Ovary (tissue), 9 donors: ENCODE data around the gene LGALS7. TPM values are rescaled to one million over a fixed set of nuclear protein-coding genes. Genes with fewer than 3 reads are reported as not detected.
"Not testable (repeated sequence)": the region's sequence is repeated elsewhere in the genome, so short reads cannot be mapped to it uniquely, and the experiment has no call there.

ENCODE experiments used
- DNase-seq, 5 donors: peaks; one replicate each; pipeline ENCODE4 v3.0.0-alpha.2; 2019 to 2020
- H3K27ac ChIP-seq, 2 donors: fragments of 200-600 bp; one replicate each; pipeline versions ENCODE4 v1.5.1 to v1.8.0; 2019 to 2022
- H3K27me3 ChIP-seq: fragments of 200-600 bp; one replicate; pipeline ENCODE4 v1.8.0; 2022
- H3K36me3 ChIP-seq: fragments of 200-600 bp; sonication (generic); one replicate; pipeline ENCODE4 v1.5.1; 2019
- H3K4me1 ChIP-seq: one replicate; pipeline ENCODE4 v1.8.1; 2013; ENCODE audit warnings: mild to moderate bottlenecking, moderate library complexity; ENCODE audit not compliant: insufficient read depth
- H3K4me3 ChIP-seq: fragments of 200-600 bp; sonication (generic); one replicate; pipeline ENCODE4 v1.5.1; 2017
- H3K9me3 ChIP-seq, 2 donors: fragments of 200-600 bp in 1 of 2; sonication (generic) in 1 of 2; one replicate each; pipeline versions ENCODE4 v1.5.1 to v1.8.1; 2013 to 2019; ENCODE audit warnings: mild to moderate bottlenecking in 1 of 2, moderate library complexity in 1 of 2
- EP300 ChIP-seq: sonication (generic); formaldehyde crosslinking; IDR thresholded peaks from one replicate; pipeline ENCODE4 v1.6.1; 2017; ENCODE audit warnings: antibody characterized with exemption
- POLR2A ChIP-seq: fragments of 450-650 bp; IDR thresholded peaks from one replicate; pipeline ENCODE4 v1.6.1; 2017; ENCODE audit warnings: antibody characterized with exemption, mild to moderate bottlenecking, moderate library complexity
- WGBS, 3 donors: extraction: QIAGEN DNeasy Blood & Tissue Kit in 1 of 3; methylation state at CpG; one replicate each; pipeline versions ENCODE4 v1.1.5 to v1.1.7; 2013 to 2017; 5-methylcytosine and 5-hydroxymethylcytosine counted together
- intact Hi-C, 4 donors: fragments of 100-400 bp; cut with DNase I; formaldehyde crosslinking; loops; one replicate each; pipeline versions ENCODE4 v1.11.0 to v1.15.1; 2022 to 2023
- polyA plus RNA-seq, 2 donors: library from polyadenylated mRNA; stranded (reverse); fragments of 200-250 nt in 1 of 2; fragments of 350-450 nt in 1 of 2; fragmentation: Illumina TruSeq in 1 of 2; extraction: RNeasy Lipid Tissue Mini Kit (QIAGEN cat#74804) in 1 of 2; gene quantifications; one replicate each; pipeline ENCODE4 v1.2.3, GENCODE V29; 2013 to 2014
- total RNA-seq, 7 donors: library from RNA; depleted of rRNA in 2 of 7; stranded (reverse); fragments of >200 nt in 2 of 7; fragmentation: NEBNext Ultra II Directional in 3 of 7; extraction: Animal tissue kit (Norgen Biotek cat#: 25700) in 3 of 7; gene quantifications; one replicate each; pipeline versions ENCODE4 v1.1.0 to v1.2.4, GENCODE V29; 2016 to 2023
- TF ChIP-seq, protein P1 (sequence below), 3 donors: fragments of 450-650 bp in 2 of 3; fragments of 200-600 bp in 1 of 3; IDR thresholded peaks; one replicate each; pipeline versions ENCODE4 v1.5.1 to v1.8.0; 2016 to 2022; ENCODE audit warnings: antibody characterized with exemption in 3 of 3, mild to moderate bottlenecking in 1 of 3
- donor health status: DM: no; HTN: no; CAD: no; lungs with moderate emphysema.
- donor health status: DM: no; HTN: no; CAD: no.
- donor health status: Bipolar disorder and iron deficiency.
- donor health status: DM: yes; HTN: yes; CAD: no.
- donor health status: DM: no; HTN: no; CAD: no.
- donor health status: DM: yes; HTN: yes; CAD: no.

LGALS7 gene
- total and polyA plus RNA-seq, 9 donors: 0.69 to 0.84 (median 0.79) TPM; not detected in 6

DNA sequence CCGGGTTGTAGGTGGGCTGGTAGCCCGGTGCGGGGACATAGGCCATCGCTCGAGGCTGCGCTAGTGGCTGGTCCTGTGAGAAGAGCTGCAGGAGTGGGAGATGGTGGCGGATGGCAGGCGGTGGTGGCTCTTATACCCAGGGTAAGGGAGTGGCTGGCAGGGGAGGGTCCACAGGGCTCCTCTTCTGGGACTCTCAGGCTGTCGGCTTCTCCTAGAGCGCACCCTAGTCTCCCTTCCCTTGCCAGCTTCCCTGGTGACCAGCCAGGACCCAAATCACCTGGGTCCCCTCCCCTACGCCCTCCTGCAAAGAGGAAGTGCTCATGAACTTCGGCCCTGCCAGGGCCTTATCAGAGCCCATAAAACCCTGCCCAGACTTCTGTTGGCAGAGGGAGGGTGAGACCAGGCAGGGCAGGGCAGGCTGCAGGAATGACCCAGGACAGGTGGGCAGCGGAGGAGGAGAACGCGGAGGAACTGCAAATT, 39.6 kb upstream of the LGALS7 start, which contains the start of gene LGALS4:
TSS of gene LGALS4 (minus strand) at position 105 of the 480 bp plus-strand sequence. CDS start at position 46, 59 bp downstream.
- WGBS, 3 donors: 79 to 82% (median 81%) methylated on average over 15 of the region's 15 CpGs
- Histone ChIP-seq H3K4me3 (peak within 1 kb of the TSS; percentile 6), H3K36me3 (no peaks in the 10 kb centered on the region), H3K27me3 (no peaks in the 10 kb centered on the region), H3K4me1 (no peaks in the 10 kb centered on the region), H3K27ac (no peak within 1 kb of the TSS), H3K9me3 (no peaks in the 10 kb centered on the region)
- intact Hi-C loops: no loop called here
- no peak for TF ChIP-seq POLR2A
- TF ChIP-seq, protein P1, sequence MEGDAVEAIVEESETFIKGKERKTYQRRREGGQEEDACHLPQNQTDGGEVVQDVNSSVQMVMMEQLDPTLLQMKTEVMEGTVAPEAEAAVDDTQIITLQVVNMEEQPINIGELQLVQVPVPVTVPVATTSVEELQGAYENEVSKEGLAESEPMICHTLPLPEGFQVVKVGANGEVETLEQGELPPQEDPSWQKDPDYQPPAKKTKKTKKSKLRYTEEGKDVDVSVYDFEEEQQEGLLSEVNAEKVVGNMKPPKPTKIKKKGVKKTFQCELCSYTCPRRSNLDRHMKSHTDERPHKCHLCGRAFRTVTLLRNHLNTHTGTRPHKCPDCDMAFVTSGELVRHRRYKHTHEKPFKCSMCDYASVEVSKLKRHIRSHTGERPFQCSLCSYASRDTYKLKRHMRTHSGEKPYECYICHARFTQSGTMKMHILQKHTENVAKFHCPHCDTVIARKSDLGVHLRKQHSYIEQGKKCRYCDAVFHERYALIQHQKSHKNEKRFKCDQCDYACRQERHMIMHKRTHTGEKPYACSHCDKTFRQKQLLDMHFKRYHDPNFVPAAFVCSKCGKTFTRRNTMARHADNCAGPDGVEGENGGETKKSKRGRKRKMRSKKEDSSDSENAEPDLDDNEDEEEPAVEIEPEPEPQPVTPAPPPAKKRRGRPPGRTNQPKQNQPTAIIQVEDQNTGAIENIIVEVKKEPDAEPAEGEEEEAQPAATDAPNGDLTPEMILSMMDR (IDR thresholded peaks at IDR 0.05): no peak
- TF ChIP-seq EP300: no peak
- no peak for DNase-seq

DNA sequence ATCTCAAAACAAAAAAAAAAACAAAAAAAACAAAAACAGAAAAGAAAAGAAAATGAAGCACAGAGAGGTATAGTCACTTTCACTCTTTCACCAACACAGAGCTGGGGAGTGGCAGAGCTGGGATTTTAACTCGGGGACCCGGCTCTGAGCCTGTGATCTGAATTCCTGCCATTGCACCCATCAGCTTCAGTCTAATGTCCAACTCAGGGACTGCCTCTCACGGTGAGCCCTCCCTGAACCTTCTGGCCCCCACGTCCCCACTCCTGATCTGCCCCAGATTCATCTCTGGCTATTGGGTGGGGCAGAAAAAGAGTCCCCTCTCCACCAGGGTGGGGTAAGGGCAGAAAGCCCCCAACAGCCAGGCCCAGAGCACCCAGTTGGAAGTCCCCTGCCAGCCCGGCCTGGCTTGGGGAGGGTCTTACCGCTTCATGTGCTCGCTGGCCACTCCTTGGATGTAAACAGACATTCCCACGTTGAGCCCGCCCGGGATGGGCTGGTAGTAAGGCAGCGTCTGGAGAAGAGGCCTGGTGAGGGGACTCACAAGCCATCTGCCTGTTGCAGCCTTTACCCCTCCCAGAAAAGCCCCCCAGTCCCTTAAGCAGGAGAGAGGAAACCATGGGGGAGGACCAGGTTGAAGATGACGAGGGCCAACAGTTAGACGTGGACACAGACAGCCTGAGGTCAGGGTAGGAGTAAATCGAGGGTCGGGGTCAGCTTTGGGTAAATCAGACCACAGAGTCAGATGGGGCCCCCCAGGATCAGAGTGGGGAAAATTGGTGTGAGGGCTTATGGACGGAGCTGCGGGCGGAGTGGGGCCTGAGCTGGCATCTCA, 38.9 kb upstream of the LGALS7 start:
- Histone ChIP-seq H3K27ac (no peak overlapping the region), H3K4me3 (no peak overlapping the region), H3K9me3 (no peaks in the 10 kb centered on the region), H3K4me1 (no peaks in the 10 kb centered on the region), H3K36me3 (no peaks in the 10 kb centered on the region), H3K27me3 (no peaks in the 10 kb centered on the region)
- 68 to 69% (median 69%) methylated on average over 18 of the region's 18 CpGs for WGBS, 3 donors
- no peak for DNase-seq
- intact Hi-C loops: no loop called here
- TF ChIP-seq EP300 (no peak), POLR2A (no peak)
- TF ChIP-seq, protein P1 (IDR thresholded peaks at IDR 0.05): no peak

DNA sequence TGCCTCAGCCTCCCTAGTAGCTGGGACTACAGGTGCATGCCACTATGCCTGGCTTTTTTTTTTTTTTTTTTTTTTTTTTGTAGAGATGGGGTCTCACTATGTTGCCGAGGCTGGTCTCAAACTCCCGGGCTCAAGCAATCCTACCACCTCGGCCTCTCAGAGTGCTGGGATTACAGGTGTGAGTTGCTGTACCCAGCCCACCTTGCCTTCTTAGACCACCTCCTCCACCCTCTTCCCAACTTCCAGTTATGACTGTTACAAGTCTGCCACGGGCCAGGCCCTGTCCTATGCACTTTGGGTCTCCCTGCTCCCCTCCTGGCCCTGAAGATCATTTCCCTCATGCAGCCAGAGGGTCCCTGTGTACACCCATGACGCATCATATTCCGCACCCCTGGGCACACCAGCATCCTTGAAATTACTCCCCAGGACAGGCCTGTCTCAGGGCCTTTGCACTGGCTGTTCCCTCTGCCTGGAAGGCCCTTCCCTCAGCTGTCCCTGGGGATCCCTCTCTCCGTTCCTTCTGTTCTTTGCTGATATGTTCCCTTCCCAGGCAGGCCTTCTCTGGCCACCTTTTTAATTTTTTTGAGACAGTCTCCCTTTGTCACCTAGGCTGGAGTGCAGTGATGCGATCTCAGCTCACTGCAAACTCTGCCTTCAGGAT, 36.4 kb upstream of the LGALS7 start:
- TF ChIP-seq POLR2A (no peak), EP300 (no peak)
- TF ChIP-seq, protein P1 (IDR thresholded peaks at IDR 0.05): no peak
- no peaks in the 10 kb centered on the region for H3K9me3 ChIP-seq
- H3K27ac ChIP-seq: no peak overlapping the region
- H3K4me3 ChIP-seq: no peak overlapping the region
- H3K27me3 ChIP-seq: no peaks in the 10 kb centered on the region
- intact Hi-C loops: no loop called here
- DNase-seq: no peak
- no peaks in the 10 kb centered on the region for H3K36me3 ChIP-seq
- H3K4me1 ChIP-seq: no peaks in the 10 kb centered on the region
- 96 to 97% (median 97%) methylated on average over 8 of the region's 8 CpGs for WGBS, 3 donors

DNA sequence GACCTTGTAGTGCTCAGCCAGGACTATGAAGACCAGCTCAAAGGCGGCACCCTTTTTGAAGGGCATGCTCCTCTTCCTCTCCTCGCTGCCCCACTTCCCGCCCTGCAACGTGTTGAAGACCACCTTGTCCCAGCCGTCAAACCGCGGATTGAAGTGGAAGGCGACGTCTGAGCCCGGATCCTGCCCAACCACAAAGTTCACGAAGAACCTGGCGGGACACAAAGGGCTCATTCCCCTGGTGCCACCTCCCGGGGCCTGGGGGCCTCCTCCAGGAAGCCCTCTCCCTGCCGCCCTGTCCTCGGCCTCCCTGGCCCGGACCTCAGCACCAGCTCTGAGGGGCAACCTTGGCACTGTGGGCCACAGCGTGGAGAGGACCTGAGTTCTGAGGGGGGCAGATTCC, 35.4 kb upstream of the LGALS7 start:
- WGBS, 3 donors: 92 to 96% (median 94%) methylated on average over 17 of the region's 17 CpGs
- H3K27me3 ChIP-seq: no peaks in the 10 kb centered on the region
- no peak for DNase-seq
- H3K27ac ChIP-seq: no peak overlapping the region
- H3K4me1 ChIP-seq: no peaks in the 10 kb centered on the region
- TF ChIP-seq EP300 (no peak), POLR2A (no peak)
- TF ChIP-seq, protein P1 (IDR thresholded peaks at IDR 0.05): no peak
- no peak overlapping the region for H3K4me3 ChIP-seq
- intact Hi-C loops: no loop called here
- H3K36me3 ChIP-seq: no peaks in the 10 kb centered on the region
- H3K9me3 ChIP-seq: no peaks in the 10 kb centered on the region

DNA sequence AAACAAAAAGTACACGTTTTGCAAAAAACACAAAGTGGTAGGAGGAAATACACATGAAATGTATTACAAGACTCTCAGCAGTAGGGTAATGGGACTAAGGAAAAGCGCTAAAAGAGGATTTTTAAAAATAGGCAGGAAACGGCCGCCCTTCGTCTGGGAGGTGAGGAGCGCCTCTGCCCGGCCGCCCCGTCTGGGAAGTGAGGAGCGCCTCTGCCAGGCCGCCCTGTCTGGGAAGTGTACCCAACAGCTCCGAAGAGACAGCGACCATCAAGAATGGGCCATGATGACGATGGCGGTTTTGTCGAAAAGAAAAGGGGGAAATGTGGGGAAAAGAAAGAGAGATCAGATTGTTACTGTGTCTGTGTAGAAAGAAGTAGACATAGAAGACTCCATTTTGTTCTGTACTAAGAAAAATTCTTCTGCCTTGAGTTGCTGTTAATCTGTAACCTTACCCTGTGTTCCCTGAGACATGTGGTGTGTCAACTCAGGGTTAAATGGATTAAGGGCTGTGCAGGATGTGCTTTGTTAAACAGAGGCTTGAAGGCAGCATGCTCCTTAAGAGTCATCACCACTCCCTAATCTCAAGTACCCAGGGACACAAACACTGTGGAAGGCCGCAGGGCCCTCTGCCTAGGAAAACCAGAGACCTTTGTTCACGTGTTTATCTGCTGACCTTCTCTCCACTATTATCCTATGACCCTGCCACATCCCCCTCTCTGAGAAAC, 34.2 kb upstream of the LGALS7 start:
- H3K36me3 ChIP-seq, H3K4me1 ChIP-seq, H3K27ac ChIP-seq, H3K9me3 ChIP-seq, intact Hi-C loops, DNase-seq, H3K27me3 ChIP-seq, H3K4me3 ChIP-seq: not testable (repeated sequence)
- WGBS, 3 donors: 77 to 87% (median 82%) methylated on average over 14 to 18 of the region's 18 CpGs
